ENCODE data around the gene TAC3. TPM values are rescaled to one million over a fixed set of nuclear protein-coding genes. Genes with fewer than 3 reads are reported as not detected.

Gene TAC3
- total and polyA plus RNA-seq, 7 experiments from 2014 or later = 0.49 to 1.1 (median 0.74) TPM; not detected in 3

DNA sequence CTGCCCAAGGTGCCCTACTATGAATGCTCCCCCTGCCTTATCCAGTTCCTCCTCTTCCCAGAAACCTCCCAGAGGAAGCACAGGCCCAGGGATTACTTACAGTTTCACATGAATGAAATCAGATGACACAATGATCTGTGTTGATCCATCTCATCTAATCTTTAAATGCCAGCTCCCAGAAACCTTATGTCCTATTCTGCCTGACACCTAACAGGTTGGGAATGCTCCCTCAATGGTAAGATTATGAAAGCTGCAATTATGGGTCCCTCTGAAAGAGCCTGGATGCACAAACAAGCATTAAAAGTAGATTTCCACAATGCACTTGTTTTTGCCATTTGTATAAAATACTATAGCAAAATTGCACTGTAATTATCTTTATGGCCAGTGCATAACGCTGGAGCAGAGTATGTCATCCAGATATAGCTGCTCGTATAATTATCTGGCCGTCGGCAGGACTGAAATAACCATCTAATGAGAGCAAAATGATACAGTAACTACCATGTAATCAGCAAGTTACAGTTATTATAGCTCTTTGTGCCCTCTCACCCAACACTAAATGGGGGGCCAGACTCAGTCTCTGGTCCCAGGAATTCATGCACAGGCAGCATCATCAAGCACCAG is 5.6 kb downstream of the TAC3 start:
- H3K27me3 Mint-ChIP-seq = peaks cover 0 to 14% (median 0%) of the 10 kb centered on the region in 5 donors
- peak overlapping the region; percentile 55 for H3K27ac ChIP-seq (ENCODE audit: low read depth, low read length)
- DNase-seq (no peak), ATAC-seq (no peak)
- H3K27ac Mint-ChIP-seq = peak overlapping the region in 8 of 9 donors; percentile 78 to 95 (median 90)
- peaks cover 31 to 84% (median 70%) of the 10 kb centered on the region in 7 donors for H3K4me1 Mint-ChIP-seq
- H3K36me3 ChIP-seq (ENCODE audit: control insufficient read depth in 2 of 3, insufficient read depth in 3 of 3, low read length in 3 of 3) = no peaks in the 10 kb centered on the region
- peaks cover 0 to 4% (median 0%) of the 10 kb centered on the region in 5 donors for H3K36me3 Mint-ChIP-seq
- intact Hi-C loops (cut with micrococcal nuclease) = loop anchor here in 1 of 2 donors (1.0 kb wide), 1 partner anchor 10 kb away; no protein-coding TSS in a partner anchor
- ChIA-PET POLR2A (interaction anchor here (0.5 to 3.0 kb wide), 10 partner anchors 10 to 256 kb away, joined by 3 to 25 read pairs (median 5); partner anchors contain the start of gene STAT6), CTCF (interaction anchor here (0.5 to 11.4 kb wide), 10 partner anchors 9 to 438 kb away, joined by 3 to 241 read pairs (median 4); partner anchors contain the start of gene STAT6)
- no peaks in the 10 kb centered on the region for H3K27me3 ChIP-seq (ENCODE audit: control insufficient read depth in 2 of 2, insufficient read depth in 2 of 2, low read length in 2 of 2)
- H3K4me3 ChIP-seq (ENCODE audit: low read length) = peak overlapping the region; percentile 23
- H3K9me3 ChIP-seq (ENCODE audit: control insufficient read depth in 2 of 3, low read length in 3 of 3) = no peaks in the 10 kb centered on the region
- H3K4me1 ChIP-seq (ENCODE audit: control insufficient read depth in 2 of 2, insufficient read depth in 2 of 2, low read length in 2 of 2) = peaks cover 12 to 47% of the 10 kb centered on the region in 2 donors
- H3K9me3 Mint-ChIP-seq = no peaks in the 10 kb centered on the region
- H3K4me3 Mint-ChIP-seq = peak overlapping the region in 3 of 10 donors; percentile 13 to 78 (median 47)

DNA sequence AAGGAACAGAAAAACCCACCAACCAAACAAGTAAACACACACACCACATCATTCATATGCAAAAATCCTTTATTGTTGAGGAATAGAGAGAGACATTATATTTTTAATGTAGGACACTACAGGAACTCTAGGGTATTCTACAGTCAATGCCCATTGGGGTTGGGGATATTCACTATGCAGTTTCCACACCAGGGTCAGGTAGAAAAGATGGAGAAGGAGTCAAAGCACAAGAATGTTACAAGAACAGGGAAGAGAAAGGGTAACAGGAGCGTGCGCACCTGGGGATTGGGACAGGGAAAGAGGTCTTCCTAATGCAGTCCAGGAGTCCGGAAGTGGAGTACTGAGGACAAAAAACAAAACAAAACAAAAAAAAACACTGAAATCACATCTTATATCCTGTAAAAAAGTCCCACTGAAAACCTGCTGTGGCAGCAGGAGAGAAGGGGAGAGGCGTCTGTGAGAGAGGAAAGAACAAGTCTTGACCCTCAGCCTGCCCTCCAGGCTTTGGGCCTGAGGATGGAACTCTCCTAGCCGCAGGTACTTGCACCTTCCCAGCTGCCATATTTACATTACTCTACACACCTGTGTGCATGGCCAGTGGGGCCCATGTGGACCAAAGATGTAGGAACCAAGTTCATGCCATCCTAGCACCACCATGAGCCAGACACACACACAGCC is 6.2 kb downstream of the TAC3 start:
- Histone ChIP-seq H3K4me1 (ENCODE audit: control insufficient read depth in 2 of 2, insufficient read depth in 2 of 2, low read length in 2 of 2) (peaks cover 17 to 51% of the 10 kb centered on the region in 2 donors), H3K36me3 (ENCODE audit: control insufficient read depth in 2 of 3, insufficient read depth in 3 of 3, low read length in 3 of 3) (no peaks in the 10 kb centered on the region), H3K27me3 (ENCODE audit: control insufficient read depth in 2 of 2, insufficient read depth in 2 of 2, low read length in 2 of 2) (no peaks in the 10 kb centered on the region), H3K9me3 (ENCODE audit: control insufficient read depth in 2 of 3, low read length in 3 of 3) (no peaks in the 10 kb centered on the region), H3K27ac (ENCODE audit: low read depth, low read length) (no peak overlapping the region), H3K4me3 (ENCODE audit: low read length) (no peak overlapping the region)
- Mint-ChIP-seq H3K36me3 (peaks cover 0 to 4% (median 0%) of the 10 kb centered on the region in 5 donors), H3K4me3 (no peak overlapping the region), H3K9me3 (no peaks in the 10 kb centered on the region), H3K27ac (peak overlapping the region in 7 of 9 donors; percentile 25 to 91 (median 63)), H3K4me1 (peaks cover 36 to 87% (median 75%) of the 10 kb centered on the region in 7 donors), H3K27me3 (peaks cover 0 to 14% (median 0%) of the 10 kb centered on the region in 5 donors)
- DNase-seq = no peak
- ChIA-PET POLR2A (interaction anchor here (0.6 to 3.0 kb wide), 5 partner anchors 16 to 102 kb away, joined by 3 to 25 read pairs (median 8); partner anchors contain the start of gene STAT6), CTCF (interaction anchor here (0.6 to 11.4 kb wide), 7 partner anchors 9 to 102 kb away, joined by 3 to 241 read pairs (median 5); partner anchors contain the start of gene STAT6)
- no peak for ATAC-seq
- intact Hi-C loops (cut with micrococcal nuclease) = loop anchor here (5.0 kb wide), 5 partner anchors 117 to 893 kb away; partner anchors contain the start of genes LRP1 (in 1 of the 2), PTGES3 (in 1 of the 2), RPL41 (in 1 of the 2) and ZC3H10 (in 1 of the 2)

DNA sequence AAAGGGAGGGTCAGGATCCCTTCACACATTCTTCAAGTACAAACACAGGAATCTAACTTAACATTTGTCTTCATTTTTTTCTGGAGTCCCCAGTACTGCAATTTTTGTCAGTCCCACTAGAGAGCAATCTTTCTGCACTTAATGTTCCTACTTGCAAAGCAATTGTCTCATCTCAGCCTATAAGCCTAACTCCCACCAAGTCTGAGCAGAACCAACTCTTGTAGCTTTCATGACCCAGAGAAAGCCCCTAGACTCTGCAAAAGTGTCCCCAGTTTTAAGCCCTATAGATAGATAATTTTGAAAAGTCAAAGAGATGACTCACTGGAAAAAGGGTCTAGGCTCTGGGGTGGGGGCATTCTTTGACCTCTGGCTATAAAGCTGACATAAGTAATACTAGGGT is 8.2 kb downstream of the TAC3 start:
- peak overlapping the region; percentile 74 for H3K27ac ChIP-seq (ENCODE audit: low read depth, low read length)
- H3K4me3 Mint-ChIP-seq = peak overlapping the region in 9 of 10 donors; percentile 33 to 92 (median 67)
- ChIA-PET POLR2A (interaction anchor here (0.8 to 5.7 kb wide), 6 partner anchors 9 to 104 kb away, joined by 3 to 39 read pairs (median 4); partner anchors contain the start of gene STAT6), CTCF (interaction anchor here (0.6 to 11.4 kb wide), 18 partner anchors 11 to 253 kb away, joined by 3 to 241 read pairs (median 5); partner anchors contain the start of gene STAT6)
- H3K36me3 ChIP-seq (ENCODE audit: control insufficient read depth in 2 of 3, insufficient read depth in 3 of 3, low read length in 3 of 3) = peaks cover 0 to 17% (median 0%) of the 10 kb centered on the region in 3 experiments
- intact Hi-C loops (cut with micrococcal nuclease) = loop anchor here (1.0 to 5.0 kb wide), 13 partner anchors 23 to 891 kb away; partner anchors contain the start of genes LRP1 (in 2 of the 2), PTGES3 (in 1 of the 2), RPL41 (in 1 of the 2) and ZC3H10 (in 1 of the 2)
- ATAC-seq (peak; percentile 64), DNase-seq (peak in 7 of 9 donors; percentile 61 to 80 (median 69))
- no peaks in the 10 kb centered on the region for H3K27me3 ChIP-seq (ENCODE audit: control insufficient read depth in 2 of 2, insufficient read depth in 2 of 2, low read length in 2 of 2)
- H3K27ac Mint-ChIP-seq = peak overlapping the region; percentile 63 to 95 (median 95)
- H3K9me3 ChIP-seq (ENCODE audit: control insufficient read depth in 2 of 3, low read length in 3 of 3) = no peaks in the 10 kb centered on the region
- no peaks in the 10 kb centered on the region for H3K27me3 Mint-ChIP-seq
- H3K4me1 ChIP-seq (ENCODE audit: control insufficient read depth in 2 of 2, insufficient read depth in 2 of 2, low read length in 2 of 2) = peaks cover 17 to 55% of the 10 kb centered on the region in 2 donors
- H3K4me3 ChIP-seq (ENCODE audit: low read length) = no peak overlapping the region
- H3K9me3 Mint-ChIP-seq = no peaks in the 10 kb centered on the region
- peaks cover 41 to 84% (median 80%) of the 10 kb centered on the region in 7 donors for H3K4me1 Mint-ChIP-seq
- H3K36me3 Mint-ChIP-seq = peaks cover 8 to 15% (median 13%) of the 10 kb centered on the region in 5 donors

DNA sequence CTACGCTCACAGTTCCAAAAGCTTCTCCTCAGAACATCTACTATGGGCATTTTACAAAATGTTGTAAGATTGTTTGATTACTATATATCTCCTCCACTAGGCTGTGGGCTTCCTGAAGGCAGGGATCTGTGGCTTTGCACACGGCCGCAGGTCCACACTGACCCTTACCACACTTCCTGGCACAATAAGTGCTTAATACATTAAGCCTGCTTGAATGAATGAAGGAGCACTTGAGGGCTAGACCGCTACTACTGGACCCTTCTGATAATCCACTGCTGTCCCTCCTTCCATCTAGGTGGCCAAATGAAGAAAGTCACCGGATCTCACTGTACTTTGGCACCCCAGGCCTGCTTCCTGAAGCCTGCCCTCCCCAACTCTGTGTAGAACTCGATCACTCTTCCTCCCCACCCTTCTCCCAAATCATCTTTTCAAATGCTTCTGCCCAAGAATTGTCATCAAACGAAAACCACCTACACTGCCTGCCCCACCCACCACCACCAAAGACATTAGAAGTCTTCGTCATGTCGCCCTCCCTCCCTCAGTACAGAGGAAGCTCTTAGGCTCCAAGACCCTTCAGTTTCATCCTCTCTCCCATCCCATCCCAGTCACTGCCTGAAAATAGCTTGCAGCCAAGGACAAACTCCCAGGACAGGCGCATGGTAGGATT is 9.4 kb downstream of the TAC3 start:
- Mint-ChIP-seq H3K27ac (peak overlapping the region; percentile 92 to 95 (median 95)), H3K27me3 (no peaks in the 10 kb centered on the region), H3K36me3 (peaks cover 8 to 25% (median 17%) of the 10 kb centered on the region in 5 donors), H3K4me1 (peaks cover 39 to 80% (median 76%) of the 10 kb centered on the region in 7 donors), H3K9me3 (no peaks in the 10 kb centered on the region), H3K4me3 (peak overlapping the region; percentile 82 to 93 (median 90))
- H3K27ac ChIP-seq (ENCODE audit: low read depth, low read length) = peak overlapping the region; percentile 74
- H3K4me1 ChIP-seq (ENCODE audit: control insufficient read depth in 2 of 2, insufficient read depth in 2 of 2, low read length in 2 of 2) = peaks cover 17 to 47% of the 10 kb centered on the region in 2 donors
- H3K4me3 ChIP-seq (ENCODE audit: low read length) = peak overlapping the region; percentile 23
- no peaks in the 10 kb centered on the region for H3K9me3 ChIP-seq (ENCODE audit: control insufficient read depth in 2 of 3, low read length in 3 of 3)
- H3K27me3 ChIP-seq (ENCODE audit: control insufficient read depth in 2 of 2, insufficient read depth in 2 of 2, low read length in 2 of 2) = no peaks in the 10 kb centered on the region
- intact Hi-C loops (cut with micrococcal nuclease) = loop anchor here (2.0 to 5.0 kb wide), 6 partner anchors 120 to 890 kb away; partner anchors contain the start of genes LRP1 (in 1 of the 2), PTGES3 (in 1 of the 2), RPL41 (in 1 of the 2) and ZC3H10 (in 1 of the 2)
- ATAC-seq (peak; percentile 3), DNase-seq (peak in 5 of 9 donors; percentile 23 to 50 (median 33))
- CTCF ChIA-PET = interaction anchor here (0.6 to 11.4 kb wide), 11 partner anchors 10 to 105 kb away, joined by 3 to 241 read pairs (median 6); partner anchors contain the start of gene STAT6
- H3K36me3 ChIP-seq (ENCODE audit: control insufficient read depth in 2 of 3, insufficient read depth in 3 of 3, low read length in 3 of 3) = peaks cover 0 to 29% (median 0%) of the 10 kb centered on the region in 3 experiments
- POLR2A ChIA-PET = interaction anchor here (0.6 to 5.7 kb wide), 6 partner anchors 11 to 316 kb away, joined by 3 to 39 read pairs (median 4); partner anchors contain the start of gene STAT6

DNA sequence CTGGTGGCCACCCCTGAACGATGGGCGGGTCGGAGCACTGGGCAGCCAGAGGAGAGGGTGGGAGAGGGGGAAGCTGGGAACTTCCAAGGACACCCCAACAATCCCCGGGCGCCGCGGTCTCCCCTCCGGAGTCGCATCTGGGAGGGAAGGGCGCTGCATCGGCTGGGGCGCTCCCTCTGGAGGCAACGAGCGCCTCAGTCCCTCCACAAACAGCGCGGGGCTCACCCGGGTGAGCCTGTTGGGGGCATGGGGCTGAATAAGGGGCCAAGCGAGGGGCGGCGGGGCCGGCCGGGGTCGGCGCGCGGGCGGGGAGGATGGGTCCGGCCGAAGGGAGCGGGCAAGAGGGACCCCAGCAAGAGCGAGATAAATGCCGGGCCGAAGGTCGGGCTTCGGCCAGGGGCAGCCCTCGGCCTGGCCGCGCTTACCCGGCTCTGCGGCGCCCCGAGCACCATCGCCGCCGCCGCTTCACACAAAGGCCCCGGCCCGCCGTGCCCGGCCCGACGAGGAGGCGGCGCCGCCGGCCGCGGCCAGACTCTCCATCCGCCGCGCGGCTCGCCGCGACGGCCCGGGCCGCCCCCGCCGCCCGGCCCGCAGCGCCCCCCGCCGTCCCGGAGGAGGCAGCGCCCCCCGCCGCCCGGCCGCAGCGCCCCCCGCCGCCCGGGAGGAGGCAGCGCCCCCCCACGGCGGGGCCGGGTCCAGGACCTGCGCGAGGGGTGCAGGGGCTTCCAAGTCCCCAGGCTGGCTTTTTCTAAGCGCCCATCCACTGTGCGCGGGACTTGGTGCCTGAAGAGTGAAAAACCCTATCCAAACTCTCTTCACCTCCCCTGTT is 10.1 kb downstream of the TAC3 start, which contains the start of gene ZBTB39:
Gene ZBTB39, minus strand, starts transcription at position 567 of the 829 bp plus-strand sequence. CDS start 1,629 bp downstream, outside the sequence.
- Histone ChIP-seq H3K4me3 (ENCODE audit: low read length) (peak within 1 kb of the TSS; percentile 63), H3K27me3 (ENCODE audit: control insufficient read depth in 2 of 2, insufficient read depth in 2 of 2, low read length in 2 of 2) (no peaks in the 10 kb centered on the region), H3K36me3 (ENCODE audit: control insufficient read depth in 2 of 3, insufficient read depth in 3 of 3, low read length in 3 of 3) (peaks cover 0 to 36% (median 0%) of the 10 kb centered on the region in 3 experiments), H3K4me1 (ENCODE audit: control insufficient read depth in 2 of 2, insufficient read depth in 2 of 2, low read length in 2 of 2) (peaks cover 20 to 46% of the 10 kb centered on the region in 2 donors), H3K27ac (ENCODE audit: low read depth, low read length) (peak within 1 kb of the TSS; percentile 82), H3K9me3 (ENCODE audit: control insufficient read depth in 2 of 3, low read length in 3 of 3) (no peaks in the 10 kb centered on the region)
- ATAC-seq (peak; percentile 91), DNase-seq (peak; percentile 51 to 84 (median 62))
- H3K27ac Mint-ChIP-seq = peak within 1 kb of the TSS; percentile 92 to 95 (median 95)
- H3K4me3 Mint-ChIP-seq = peak within 1 kb of the TSS; percentile 90 to 94 (median 92)
- H3K36me3 Mint-ChIP-seq = peaks cover 8 to 32% (median 17%) of the 10 kb centered on the region in 5 donors
- POLR2A ChIA-PET = interaction anchor here (0.9 to 5.7 kb wide), 3 partner anchors 56 to 319 kb away, joined by 3 to 39 read pairs (median 35); partner anchors contain the start of gene STAT6
- intact Hi-C loops (cut with micrococcal nuclease) = loop anchor here (2.0 to 5.0 kb wide), 6 partner anchors 121 to 889 kb away; partner anchors contain the start of genes LRP1 (in 1 of the 2), PTGES3 (in 1 of the 2), RPL41 (in 1 of the 2) and ZC3H10 (in 1 of the 2)
- H3K9me3 Mint-ChIP-seq = no peaks in the 10 kb centered on the region
- H3K27me3 Mint-ChIP-seq = no peaks in the 10 kb centered on the region
- CTCF ChIA-PET = interaction anchor here (0.6 to 11.4 kb wide), 14 partner anchors 10 to 873 kb away, joined by 3 to 241 read pairs (median 5); partner anchors contain the start of gene STAT6
- peaks cover 36 to 80% (median 76%) of the 10 kb centered on the region in 7 donors for H3K4me1 Mint-ChIP-seq
